LHCN-M2 (cell line): ENCODE data around the gene CDKN2B-AS1. TPM values are rescaled to one million over a fixed set of nuclear protein-coding genes. Genes with fewer than 3 reads are reported as not detected.

Experiments
- DNase-seq: peaks from one replicate; pipeline ENCODE4 v3.0.0-alpha.2; 2012; ENCODE audit warnings: low read depth
- total RNA-seq: library from RNA; depleted of rRNA; stranded (reverse); fragments of >200 nt; gene quantifications from 2 replicates; pipeline ENCODE4 v1.2.3, GENCODE V29; 2014; rRNA removed

Gene CDKN2B-AS1
- total RNA-seq, 1 experiment from 2014 or later = 6.2 TPM

GRCh38 chr9:22148876-22149637, 154.5 kb downstream of the CDKN2B-AS1 start:
- no peak for DNase-seq

GRCh38 chr9:22154064-22154463, 159.5 kb downstream of the CDKN2B-AS1 start:
- no peak for DNase-seq

GRCh38 chr9:22156586-22156985, 162.0 kb downstream of the CDKN2B-AS1 start:
- no peak for DNase-seq

GRCh38 chr9:22157276-22157675, 162.7 kb downstream of the CDKN2B-AS1 start:
- no peak for DNase-seq

- no peak for DNase-seq
Measured at GRCh38 chr9:22157828-22158227, 163.2 kb downstream of the CDKN2B-AS1 start.

- DNase-seq = no peak
Measured at GRCh38 chr9:22158271-22158670, 163.7 kb downstream of the CDKN2B-AS1 start.

GRCh38 chr9:22158927-22159346, 164.3 kb downstream of the CDKN2B-AS1 start:
- peak; percentile 82 for DNase-seq

GRCh38 chr9:22159586-22159985, 165.0 kb downstream of the CDKN2B-AS1 start:
- DNase-seq = no peak

GRCh38 chr9:22160221-22160620, 165.6 kb downstream of the CDKN2B-AS1 start:
- no peak for DNase-seq

GRCh38 chr9:22165144-22165543, 170.6 kb downstream of the CDKN2B-AS1 start:
- peak; percentile 41 for DNase-seq

- peak; percentile 90 for DNase-seq
Measured at GRCh38 chr9:22169243-22169642, 174.7 kb downstream of the CDKN2B-AS1 start.

- DNase-seq = peak; percentile 71
Measured at GRCh38 chr9:22169727-22170503, 175.3 kb downstream of the CDKN2B-AS1 start.

Other genes starting within 250 kb of the CDKN2B-AS1 start
- gene MTAP, start 192.2 kb upstream of the CDKN2B-AS1 start, total RNA-seq = 60.0 and 67.5 TPM in 2 replicates
- gene CDKN2A, start 399 bp upstream of the CDKN2B-AS1 start, total RNA-seq = 310 and 321 TPM in 2 replicates
- gene CDKN2B, start 14.5 kb downstream of the CDKN2B-AS1 start, total RNA-seq = 8.8 and 14.2 TPM in 2 replicates